Activated T-cell treated with anti-CD3 and anti-CD28 coated beads, Interleukin-2, amount 50 U/mL, for 1 hour (primary cell): ENCODE measurements around the gene ANP32A.

Experiments used
- DNase-seq: peaks from one replicate; pipeline ENCODE4 v3.0.0-alpha.2; 2020

ANP32A gene

GRCh38 chr15:68797599-68798345, 22.9 kb downstream of the ANP32A start:
- DNase-seq = no peak

- no peak for DNase-seq
These were observed 23.5 kb downstream of the ANP32A start for GRCh38 chr15:68797191-68797590.

DNA sequence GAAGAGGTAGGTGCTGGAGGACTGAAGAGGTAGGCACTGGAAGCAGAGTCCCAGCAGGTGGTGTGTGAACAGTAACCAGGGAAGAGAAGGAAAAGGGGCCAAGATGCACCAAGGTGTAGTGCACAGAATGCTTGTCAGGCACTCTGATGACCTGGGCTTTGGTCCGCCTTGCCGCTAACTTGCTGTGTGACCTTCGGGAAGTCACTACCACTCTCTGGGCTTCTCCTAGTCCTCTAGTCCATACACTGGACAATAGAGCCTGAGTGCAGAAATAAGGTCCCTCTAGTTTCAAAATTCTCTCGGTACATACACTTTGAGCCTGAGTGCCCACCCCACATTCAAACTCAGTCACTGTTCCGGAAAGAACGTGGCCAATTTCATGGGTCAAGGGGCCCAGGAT, 24.1 kb downstream of the ANP32A start:
- DNase-seq = no peak

DNA sequence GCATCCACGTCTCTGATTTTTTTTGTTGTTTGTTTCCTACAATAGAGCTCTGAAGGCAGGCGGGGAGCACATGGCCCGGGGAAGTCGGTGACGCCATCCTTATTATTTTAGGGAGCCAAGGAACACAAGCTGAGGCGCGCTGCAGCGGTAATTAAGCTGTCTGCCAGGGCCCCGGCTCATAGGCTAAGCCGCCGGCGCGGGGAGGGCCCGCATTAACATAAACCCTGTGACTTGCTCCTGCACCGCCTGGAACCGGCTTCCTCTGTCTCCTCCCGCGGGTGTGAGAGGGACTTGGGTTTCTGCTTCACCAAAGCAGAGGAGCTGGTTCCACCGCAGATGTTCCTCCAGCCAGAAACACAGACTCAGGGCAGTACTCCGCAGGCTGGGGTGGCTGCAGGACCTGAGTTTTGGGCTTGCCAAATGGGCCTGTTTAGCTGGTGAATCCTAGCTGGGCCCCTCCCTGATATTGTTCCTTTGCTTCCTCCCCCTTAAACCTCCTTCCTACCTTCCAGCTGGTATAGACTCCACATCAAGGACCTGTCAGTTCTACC, 25.3 kb downstream of the ANP32A start:
- DNase-seq = peak; percentile 66

DNA sequence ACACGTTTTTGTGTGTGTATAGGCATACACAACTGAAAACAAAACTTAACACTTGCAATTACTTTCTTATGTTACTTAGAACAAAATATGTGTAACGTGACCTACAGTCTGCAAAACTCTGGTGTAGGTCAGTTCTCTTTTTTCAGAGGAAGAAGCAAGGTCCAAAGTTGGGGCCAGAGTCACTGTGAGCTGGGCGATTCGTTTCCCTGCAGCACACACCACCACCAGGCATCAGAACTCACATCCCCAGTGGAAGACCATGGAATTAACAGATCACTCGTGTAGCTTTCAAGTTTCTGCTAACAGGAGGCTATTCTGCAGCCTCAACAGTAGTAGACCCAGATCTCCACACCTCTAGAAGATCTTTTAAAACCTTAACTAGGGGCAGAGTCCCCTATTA, 25.8 kb downstream of the ANP32A start:
- DNase-seq = no peak

- DNase-seq = no peak
These were observed 26.4 kb downstream of the ANP32A start for GRCh38 chr15:68794307-68794706.

- DNase-seq = no peak
These were observed 26.9 kb downstream of the ANP32A start for GRCh38 chr15:68793776-68794175.

DNA sequence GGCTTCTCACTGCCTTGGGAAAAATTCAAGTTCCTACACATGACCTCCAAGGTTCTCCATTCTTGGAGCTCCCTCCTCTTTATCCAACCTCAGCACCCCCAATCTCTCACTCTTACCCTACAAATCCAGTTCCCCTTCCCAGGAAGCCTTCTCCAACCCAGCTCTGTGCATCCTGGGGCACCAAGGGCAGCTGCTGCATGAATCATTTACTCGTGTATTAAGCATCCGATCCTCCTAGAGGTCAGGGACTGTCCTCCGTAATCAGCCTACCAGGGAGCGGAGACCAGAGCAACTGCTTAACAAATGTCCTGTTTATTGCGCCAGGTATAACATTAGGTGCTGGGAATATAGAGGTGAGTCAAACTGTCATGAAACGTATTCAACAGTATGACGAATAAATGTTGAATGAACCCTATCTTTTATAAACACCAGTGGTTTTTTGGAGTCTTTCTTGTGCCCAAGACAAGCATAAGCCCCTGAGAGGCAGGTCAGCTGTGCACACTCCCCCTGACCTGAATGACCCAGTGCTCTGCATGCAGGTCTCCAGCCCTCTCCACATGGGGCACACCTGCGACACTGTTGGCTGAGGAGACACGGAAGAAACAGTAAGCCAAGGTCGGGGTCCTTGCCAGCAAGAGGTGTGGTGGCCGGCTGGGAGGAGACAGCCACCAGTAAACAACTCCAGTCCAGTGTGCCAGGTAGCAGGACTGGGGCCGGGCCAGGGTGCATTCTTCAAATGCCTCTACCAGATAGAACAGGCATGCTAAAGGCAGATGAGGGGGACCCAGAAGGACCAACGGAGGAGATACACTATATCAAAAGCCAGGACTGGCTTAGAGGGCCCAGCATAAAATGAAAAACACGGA, 27.6 kb downstream of the ANP32A start:
- DNase-seq = no peak

DNA sequence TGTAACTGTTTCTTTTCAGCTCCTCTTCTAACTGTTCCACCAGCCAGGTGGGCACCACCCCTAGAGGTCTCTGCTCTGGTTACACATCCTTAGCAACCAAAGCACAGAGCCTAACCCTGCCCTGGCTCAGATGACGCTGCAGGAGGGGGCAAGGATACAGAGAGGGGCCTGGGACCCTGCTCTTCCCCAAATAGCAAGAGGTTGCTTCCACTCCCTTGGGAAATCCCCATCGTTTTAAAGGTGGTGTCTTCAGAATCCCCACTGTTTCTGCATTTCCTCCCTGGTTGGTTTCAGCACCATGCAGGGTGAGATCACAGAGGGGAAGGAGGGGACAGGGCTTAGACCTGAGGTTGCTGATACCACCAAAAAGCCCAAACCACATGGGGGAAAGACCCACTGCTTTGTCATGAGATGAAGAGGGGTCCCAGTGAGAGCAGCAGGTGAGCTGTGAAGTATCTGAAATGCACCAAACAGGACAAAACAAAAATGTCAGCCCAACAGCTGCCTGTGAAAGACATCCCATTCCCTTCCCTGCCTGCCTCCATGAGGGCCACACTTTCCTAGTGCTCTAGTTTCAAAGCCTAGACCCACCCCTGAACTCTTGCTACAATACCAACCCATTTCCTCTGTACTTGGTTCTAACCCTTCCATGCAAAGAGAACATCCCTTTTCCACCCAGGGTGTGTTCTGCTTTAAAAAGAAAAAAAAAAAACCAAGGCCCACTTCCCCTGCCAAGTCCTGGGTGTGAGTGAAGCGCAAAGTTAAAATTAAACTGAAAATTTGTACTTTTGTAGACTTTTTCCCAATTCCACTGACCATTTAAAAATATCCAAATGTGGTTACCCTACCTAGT, 29.0 kb downstream of the ANP32A start:
- DNase-seq = peak; percentile 49

GRCh38 chr15:68790910-68791309, 29.8 kb downstream of the ANP32A start:
- no peak for DNase-seq

DNA sequence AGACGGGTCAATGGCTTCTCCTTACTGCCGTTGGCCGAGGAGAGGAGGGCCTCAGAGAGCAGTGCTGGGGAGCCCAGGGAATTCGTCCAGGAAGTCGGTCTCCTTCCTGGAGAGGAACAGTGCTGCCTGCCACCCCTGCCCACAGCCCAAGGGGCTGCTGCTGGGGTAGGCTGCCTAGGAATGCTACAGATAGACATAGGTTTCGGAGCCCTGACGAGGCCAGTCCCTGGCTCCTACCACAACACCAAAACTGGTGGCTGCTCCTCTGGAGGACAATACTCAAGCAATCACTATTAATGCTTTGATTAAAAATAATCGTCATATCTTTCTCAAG, 30.5 kb downstream of the ANP32A start:
- no peak for DNase-seq

- no peak for DNase-seq
These were observed 31.0 kb downstream of the ANP32A start for GRCh38 chr15:68789534-68790241.

- no peak for DNase-seq
These were observed 31.6 kb downstream of the ANP32A start for GRCh38 chr15:68789091-68789490.

DNA sequence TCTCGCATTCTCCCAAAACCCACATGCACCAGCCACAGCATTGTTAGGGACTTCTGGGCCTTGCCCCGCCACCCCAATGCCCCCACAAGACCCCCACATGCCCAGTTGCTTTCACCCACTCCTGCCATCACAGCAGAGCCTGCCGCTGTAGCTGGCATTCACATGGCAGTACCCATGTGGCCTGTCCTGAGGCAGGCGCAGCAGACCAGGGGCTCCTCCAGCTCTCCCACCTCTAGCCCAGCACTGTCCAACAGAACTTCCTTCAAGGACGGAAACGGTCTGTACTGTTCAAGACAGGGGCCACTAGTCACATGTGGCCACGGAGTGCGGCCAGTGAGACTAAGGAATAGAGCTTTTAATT, 32.5 kb downstream of the ANP32A start:
- DNase-seq = no peak

GRCh38 chr15:68787609-68788263, 33.0 kb downstream of the ANP32A start:
- DNase-seq = no peak

DNA sequence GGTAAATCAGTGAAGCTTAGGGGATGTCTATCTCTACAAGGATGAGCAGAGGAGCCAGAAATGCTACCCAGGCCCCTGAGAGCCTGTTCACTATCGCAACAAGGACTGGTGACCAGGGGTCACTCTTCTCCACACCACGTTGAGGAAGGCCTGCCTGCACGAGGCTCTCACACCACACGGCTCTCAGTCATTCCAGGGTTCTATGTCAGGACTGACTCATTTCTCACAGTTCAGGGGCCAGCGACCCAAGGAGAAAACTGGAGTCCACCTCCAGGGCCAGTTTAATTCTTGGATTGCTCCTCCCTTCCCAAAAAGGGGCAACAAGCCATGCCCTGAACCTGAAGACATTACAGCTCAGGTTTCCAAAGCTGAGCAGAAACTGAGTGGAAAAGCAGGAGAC, 33.9 kb downstream of the ANP32A start:
- DNase-seq = no peak

DNA sequence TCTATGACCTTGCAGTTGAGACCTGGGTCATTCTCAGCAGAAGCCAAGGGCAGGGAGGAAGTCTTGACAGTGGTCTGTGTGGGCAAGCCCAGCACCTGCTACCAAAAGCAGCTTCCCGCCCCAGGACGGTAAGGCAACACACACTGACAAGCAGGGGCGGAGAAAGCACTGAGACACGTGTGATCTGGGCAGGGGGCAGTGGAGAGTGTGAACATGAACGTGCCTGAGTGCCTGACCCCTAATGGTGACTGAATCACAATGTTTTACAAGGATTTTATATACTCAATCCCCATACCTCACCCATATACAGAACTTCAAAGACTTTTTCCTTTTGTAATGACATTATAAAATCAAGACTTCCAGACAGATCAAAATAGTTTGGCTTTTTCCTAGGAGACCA, 35.2 kb downstream of the ANP32A start:
- DNase-seq = no peak

GRCh38 chr15:68784206-68784605, 36.5 kb downstream of the ANP32A start:
- DNase-seq = no peak

DNA sequence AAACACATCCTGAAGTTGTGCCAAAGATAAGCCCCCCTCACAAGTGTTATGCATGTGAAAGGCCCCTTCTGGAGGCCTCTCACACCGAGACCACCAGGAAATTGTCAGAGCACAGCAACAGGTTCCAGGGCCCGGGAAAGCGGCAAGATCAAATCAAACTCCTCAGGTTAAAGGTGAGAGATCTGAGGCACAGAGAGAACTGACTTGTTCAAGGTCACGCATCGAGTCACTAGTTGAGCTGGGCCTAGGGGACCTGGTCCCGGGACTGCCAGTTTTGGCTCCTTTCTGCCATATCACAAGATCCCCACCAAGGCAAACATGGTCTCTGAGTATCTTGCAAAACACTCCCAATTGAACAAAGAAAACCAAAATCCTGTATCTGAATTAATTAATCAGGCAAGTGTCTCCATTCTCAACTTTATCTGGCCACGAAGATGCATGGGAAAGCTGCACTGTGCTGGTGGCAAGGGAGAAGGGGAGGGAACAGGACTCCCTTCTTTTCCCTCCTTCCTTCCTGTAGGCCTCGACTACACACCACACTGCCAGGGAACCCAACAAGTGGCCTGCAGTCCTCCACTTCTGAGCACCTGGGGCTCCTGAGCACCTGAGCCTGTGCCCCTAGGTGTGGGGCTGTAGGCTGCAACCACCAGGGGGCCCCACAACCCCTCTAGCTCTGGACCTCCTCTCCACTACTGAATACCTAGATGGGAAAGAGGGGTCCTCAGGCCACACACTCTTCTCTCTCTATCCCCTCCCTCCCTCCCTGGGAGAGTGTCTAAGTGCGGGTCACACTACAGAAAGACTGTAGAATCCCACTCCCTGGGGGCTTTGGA, 37.3 kb downstream of the ANP32A start:
- DNase-seq = peak; percentile 76

GRCh38 chr15:68782589-68783161, 38.0 kb downstream of the ANP32A start:
- no peak for DNase-seq
